Measurements from ENCODE around the gene SH2D2A. TPM values are rescaled to one million over a fixed set of nuclear protein-coding genes. Genes with fewer than 3 reads are reported as not detected.
"Not testable (repeated sequence)": the region's sequence is repeated elsewhere in the genome, so short reads cannot be mapped to it uniquely, and the experiment has no call there.

SH2D2A gene
- total RNA-seq, 4 donors from 2014 or later = 0.78 to 7.2 (median 2.9) TPM; not detected in 1

GRCh38 chr1:156760796-156761104 lies 55.9 kb downstream of the SH2D2A start:
- H3K36me3 ChIP-seq = no peaks in the 10 kb centered on the region
- H3K27ac ChIP-seq = no peak overlapping the region
- TF ChIP-seq POLR2A (IDR thresholded peaks at IDR 0.05) = no peak
- no peak for TF ChIP-seq EP300 (IDR thresholded peaks at IDR 0.05)
- no peak for TF ChIP-seq CTCF (IDR thresholded peaks at IDR 0.05)
- no peaks in the 10 kb centered on the region for H3K27me3 ChIP-seq
- peaks cover 0 to 5% (median 0%) of the 10 kb centered on the region in 4 donors for H3K4me1 ChIP-seq
- no peaks in the 10 kb centered on the region for H3K9me3 ChIP-seq
- 78 to 83% methylated on average over 4 of the region's 4 CpGs for WGBS, 2 donors
- no peak overlapping the region for H3K4me3 ChIP-seq
- DNase-seq (ENCODE audit: low spot score in 2 of 2) = no peak

- WGBS, 2 donors = 55 to 71% methylated on average over 6 of the region's 6 CpGs
- Histone ChIP-seq H3K27ac (no peak overlapping the region), H3K4me3 (no peak overlapping the region), H3K27me3 (no peaks in the 10 kb centered on the region), H3K9me3 (no peaks in the 10 kb centered on the region), H3K4me1 (peaks cover 0 to 8% (median 0%) of the 10 kb centered on the region in 4 donors), H3K36me3 (no peaks in the 10 kb centered on the region)
- no peak for DNase-seq (ENCODE audit: low spot score in 2 of 2)
- TF ChIP-seq POLR2A (IDR thresholded peaks at IDR 0.05) (no peak), EP300 (IDR thresholded peaks at IDR 0.05) (no peak), CTCF (IDR thresholded peaks at IDR 0.05) (no peak)
Observed at GRCh38 chr1:156760092-156760795, 56.4 kb downstream of the SH2D2A start.

- not testable (repeated sequence) for H3K27me3 ChIP-seq; H3K4me3 ChIP-seq; H3K9me3 ChIP-seq; H3K36me3 ChIP-seq; DNase-seq (ENCODE audit: low spot score in 2 of 2); H3K27ac ChIP-seq
- WGBS, 2 donors = 91 to 95% methylated on average over 10 of the region's 10 CpGs
- H3K4me1 ChIP-seq = peaks cover 0 to 30% (median 7%) of the 10 kb centered on the region in 4 donors
Observed at GRCh38 chr1:156757572-156758253, 58.9 kb downstream of the SH2D2A start.

GRCh38 chr1:156756355-156756754 lies 60.3 kb downstream of the SH2D2A start:
- TF ChIP-seq EP300 (IDR thresholded peaks at IDR 0.05) (no peak), POLR2A (IDR thresholded peaks at IDR 0.05) (no peak), CTCF (IDR thresholded peaks at IDR 0.05) (no peak)
- 94 to 96% methylated on average over 1 of the region's 1 CpG for WGBS, 2 donors
- no peaks in the 10 kb centered on the region for H3K27me3 ChIP-seq
- H3K9me3 ChIP-seq = no peaks in the 10 kb centered on the region
- DNase-seq (ENCODE audit: low spot score in 2 of 2) = no peak
- no peaks in the 10 kb centered on the region for H3K36me3 ChIP-seq
- peaks cover 0 to 35% (median 8%) of the 10 kb centered on the region in 4 donors for H3K4me1 ChIP-seq
- no peak overlapping the region for H3K4me3 ChIP-seq
- H3K27ac ChIP-seq = no peak overlapping the region

Other genes with a start within 250 kb of the SH2D2A start
- gene IQGAP3, start 244.3 kb downstream of the SH2D2A start, total RNA-seq = 1 to 10 TPM in 2 of 4 donors, under 1 TPM in 2; 0.21 to 2.4 (median 0.97) TPM
- not detected for gene TTC24, start 237.1 kb downstream of the SH2D2A start, total RNA-seq
- 100 to 1,000 TPM in 1 of 4 donors, 10 to 100 TPM in 3; 53.1 to 105 (median 82.7) TPM for gene NAXE, start 225.1 kb downstream of the SH2D2A start, total RNA-seq
- 10 to 100 TPM; 22.2 to 44.4 (median 29.6) TPM for gene GPATCH4, start 215.4 kb downstream of the SH2D2A start, total RNA-seq
- 10 to 100 TPM in 2 of 4 donors, 1 to 10 TPM in 2; 1.8 to 20.3 (median 10.6) TPM for gene HAPLN2, start 197.4 kb downstream of the SH2D2A start, total RNA-seq
- not detected for gene BCAN, start 174.7 kb downstream of the SH2D2A start, total RNA-seq
- gene NES, start 139.4 kb downstream of the SH2D2A start, total RNA-seq = 10 to 100 TPM; 59.9 to 65.3 (median 63.9) TPM
- gene CRABP2, start 111.3 kb downstream of the SH2D2A start, total RNA-seq = 10 to 100 TPM in 1 of 4 donors, 1 to 10 TPM in 3; 3.5 to 13.2 (median 5.0) TPM
- gene METTL25B, start 88.4 kb downstream of the SH2D2A start, total RNA-seq = 10 to 100 TPM; 36.5 to 50.1 (median 46.0) TPM
- 10 to 100 TPM; 10.1 to 24.9 (median 18.6) TPM for gene ISG20L2, start 88.1 kb downstream of the SH2D2A start, total RNA-seq
- 10 to 100 TPM; 48.6 to 90.4 (median 66.2) TPM for gene MRPL24, start 75.8 kb downstream of the SH2D2A start, total RNA-seq
- 100 to 1,000 TPM; 120 to 177 (median 157) TPM for gene HDGF, start 65.2 kb downstream of the SH2D2A start, total RNA-seq
- gene PRCC, start 49.3 kb downstream of the SH2D2A start, total RNA-seq = 10 to 100 TPM; 25.1 to 44.6 (median 30.8) TPM
- under 1 TPM; under 0.01 to 0.60 (median 0.20) TPM for gene INSRR, start 42.3 kb upstream of the SH2D2A start, total RNA-seq
- gene NTRK1, start 44.0 kb upstream of the SH2D2A start, total RNA-seq = under 1 TPM in 3 of 4 donors, not detected in 1; 0.22 to 0.42 (median 0.39) TPM
- gene PEAR1, start 76.9 kb upstream of the SH2D2A start, total RNA-seq = 10 to 100 TPM; 31.5 to 51.4 (median 39.7) TPM
- gene LRRC71, start 103.8 kb upstream of the SH2D2A start, total RNA-seq = under 1 TPM in 3 of 4 donors, not detected in 1; 0.60 to 0.78 (median 0.66) TPM
- 10 to 100 TPM; 41.3 to 58.4 (median 46.8) TPM for gene ARHGEF11, start 228.9 kb upstream of the SH2D2A start, total RNA-seq

Measured in tibial nerve (tissue), 4 donors.